HG03520 (cell line): ENCODE measurements around the gene SMAGP.
"Not testable (repeated sequence)": the region's sequence is repeated elsewhere in the genome, so short reads cannot be mapped to it uniquely, and the experiment has no call there.

Experiments used
- ATAC-seq: cut with Tn5 transposase; IDR thresholded peaks from one replicate; pipeline ENCODE4 v1.9.1; 2021; ENCODE audit warnings: mild to moderate bottlenecking, moderate library complexity; ENCODE audit not compliant: unreplicated experiment

SMAGP gene

GRCh38 chr12:51270067-51270950 is at the start of gene SMAGP:
Gene SMAGP (minus strand): TSS chr12:51270415. CDS start chr12:51269278, 1,137 bp downstream.
- ATAC-seq = peak; percentile 58

GRCh38 chr12:51318846-51319599 is 48.8 kb upstream of the SMAGP start:
- ATAC-seq = no peak

GRCh38 chr12:51318057-51318806 is 48.0 kb upstream of the SMAGP start:
- not testable (repeated sequence) for ATAC-seq

GRCh38 chr12:51311389-51311788 is 41.2 kb upstream of the SMAGP start:
- ATAC-seq = no peak

GRCh38 chr12:51307655-51308593 is 37.7 kb upstream of the SMAGP start:
- no peak for ATAC-seq

- ATAC-seq = no peak
Observed at GRCh38 chr12:51306507-51306906, 36.3 kb upstream of the SMAGP start.

- not testable (repeated sequence) for ATAC-seq
Observed at GRCh38 chr12:51300768-51301167, 30.6 kb upstream of the SMAGP start.

- no peak for ATAC-seq
Observed at GRCh38 chr12:51295651-51296050, 25.4 kb upstream of the SMAGP start.

- ATAC-seq = not testable (repeated sequence)
Observed at GRCh38 chr12:51294097-51294496, 23.9 kb upstream of the SMAGP start.

- ATAC-seq = no peak
Observed at GRCh38 chr12:51293696-51294095, 23.5 kb upstream of the SMAGP start.

GRCh38 chr12:51291603-51292513 is 21.6 kb upstream of the SMAGP start:
- ATAC-seq = not testable (repeated sequence)

- ATAC-seq = no peak
Observed at GRCh38 chr12:51285843-51286242, 15.6 kb upstream of the SMAGP start.

GRCh38 chr12:51281202-51281924 is 11.1 kb upstream of the SMAGP start:
- no peak for ATAC-seq

- no peak for ATAC-seq
Observed at GRCh38 chr12:51275088-51275487, 4.9 kb upstream of the SMAGP start.

GRCh38 chr12:51272810-51273209 is 2.6 kb upstream of the SMAGP start:
- not testable (repeated sequence) for ATAC-seq

GRCh38 chr12:51270951-51271518 is 820 bp upstream of the SMAGP start:
- ATAC-seq = no peak

GRCh38 chr12:51269174-51270066 is 795 bp downstream of the SMAGP start:
- ATAC-seq = peak; percentile 38
